GM19238 (cell line): ENCODE data around the gene CEP164.
"Not testable (repeated sequence)": the region's sequence is repeated elsewhere in the genome, so short reads cannot be mapped to it uniquely, and the experiment has no call there.

Source experiments
- DNase-seq: peaks from one replicate; pipeline ENCODE4 v3.0.0; 2011; ENCODE audit warnings: low spot score; ENCODE audit not compliant: insufficient read length

Gene CEP164

DNA sequence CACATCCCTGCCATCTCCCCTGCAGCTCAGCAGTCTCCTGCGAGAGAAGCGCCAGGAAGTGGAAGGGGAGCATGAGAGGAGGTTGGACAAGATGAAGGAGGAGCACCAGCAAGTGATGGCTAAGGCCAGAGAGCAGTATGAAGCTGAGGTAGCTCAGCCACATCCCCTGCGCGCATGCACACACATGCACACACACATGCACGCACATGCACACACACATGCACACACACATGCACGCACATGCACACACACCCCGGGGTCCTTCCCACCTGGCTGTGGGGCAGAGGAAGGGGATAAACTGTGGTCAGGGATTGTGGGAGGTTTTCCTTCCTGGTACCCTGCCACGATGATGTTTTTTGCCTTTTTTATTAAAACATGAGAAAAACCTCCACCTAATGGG is 65.3 kb downstream of the CEP164 start:
- no peak for DNase-seq

DNA sequence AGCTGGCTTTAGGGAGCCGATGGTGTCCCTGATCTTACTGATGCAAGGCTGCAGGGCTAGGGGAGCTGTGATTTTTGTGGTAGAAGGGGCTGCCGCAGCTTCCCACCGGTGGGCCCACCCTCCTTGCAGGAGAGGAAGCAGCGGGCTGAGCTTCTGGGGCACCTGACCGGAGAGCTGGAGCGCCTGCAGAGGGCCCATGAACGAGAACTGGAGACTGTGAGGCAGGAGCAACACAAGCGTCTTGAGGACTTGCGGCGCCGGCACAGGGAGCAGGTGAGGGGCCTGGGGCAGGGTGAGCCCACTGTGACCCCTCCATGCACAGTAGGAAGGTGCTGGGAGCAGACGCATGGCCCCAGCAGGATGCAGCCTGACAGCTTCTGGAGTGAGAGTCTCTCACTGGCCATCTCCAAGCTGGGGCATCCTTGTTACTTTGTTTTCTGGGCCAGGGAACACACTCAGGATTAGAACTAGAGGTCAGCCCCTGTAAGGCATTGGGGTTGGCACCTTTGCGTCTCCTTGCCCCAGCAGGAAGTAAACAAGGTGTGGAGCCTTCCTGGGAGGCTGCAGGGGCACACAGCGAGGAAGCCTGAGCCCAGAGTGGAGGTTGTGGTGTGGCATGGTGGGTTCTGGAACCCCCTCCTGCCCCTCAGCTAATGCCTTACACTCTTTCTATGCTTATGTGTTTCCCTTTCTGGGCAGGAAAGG is 66.7 kb downstream of the CEP164 start:
- DNase-seq = no peak

DNA sequence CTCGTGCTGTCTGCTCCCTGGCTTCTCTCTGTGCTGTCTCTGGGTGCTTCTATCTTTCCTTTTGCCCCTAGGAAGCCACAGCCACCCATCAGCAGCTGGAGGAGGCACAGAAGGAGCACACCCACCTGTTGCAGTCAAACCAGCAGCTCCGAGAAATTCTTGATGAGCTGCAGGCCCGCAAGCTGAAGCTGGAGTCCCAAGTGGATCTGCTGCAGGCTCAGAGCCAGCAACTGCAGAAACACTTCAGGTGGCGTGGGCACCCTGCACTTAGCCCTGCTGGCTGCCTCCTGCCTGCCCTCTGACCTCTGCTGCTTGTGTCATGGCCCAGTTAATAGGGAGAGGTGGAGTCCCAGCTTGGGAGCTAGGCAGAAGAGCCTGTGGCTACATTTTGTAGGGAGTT is 67.8 kb downstream of the CEP164 start:
- no peak for DNase-seq

DNA sequence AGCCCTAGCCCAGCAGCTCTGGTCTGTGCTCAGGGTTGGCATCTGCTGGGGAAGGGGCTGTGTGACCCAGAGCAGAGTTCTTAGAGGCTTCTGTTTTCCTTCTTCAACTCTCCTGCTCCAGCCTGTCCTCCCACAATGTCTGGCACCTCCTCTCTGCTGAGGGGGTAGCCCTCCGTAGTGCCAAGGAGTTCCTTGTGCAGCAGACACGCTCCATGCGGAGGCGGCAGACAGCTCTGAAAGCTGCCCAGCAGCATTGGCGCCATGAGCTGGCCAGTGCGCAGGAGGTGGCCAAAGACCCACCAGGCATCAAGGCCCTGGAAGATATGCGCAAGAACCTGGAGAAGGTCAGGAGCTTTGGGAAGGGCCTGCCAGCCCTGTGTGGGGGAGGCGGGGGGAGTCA is 69.3 kb downstream of the CEP164 start:
- DNase-seq = no peak

DNA sequence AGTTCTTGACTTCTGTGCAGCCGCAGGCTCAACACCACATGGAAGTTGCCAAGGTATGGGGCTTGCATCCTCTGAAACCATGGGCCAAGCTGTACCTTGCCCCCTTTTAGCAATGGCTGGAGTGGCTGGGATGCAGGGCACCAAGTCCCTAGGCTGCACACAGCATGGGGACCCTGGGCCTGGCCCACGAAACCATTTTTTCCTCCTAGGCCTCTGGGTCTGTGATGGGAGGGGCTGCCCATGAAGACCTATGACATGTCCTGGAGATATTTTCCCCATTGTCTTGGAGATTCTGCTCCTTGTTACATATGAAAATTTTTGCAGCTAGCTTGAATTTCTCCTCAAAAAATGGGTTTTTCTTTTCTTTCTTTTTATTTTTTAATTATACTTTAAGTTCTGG is 71.0 kb downstream of the CEP164 start:
- DNase-seq = not testable (repeated sequence)

DNA sequence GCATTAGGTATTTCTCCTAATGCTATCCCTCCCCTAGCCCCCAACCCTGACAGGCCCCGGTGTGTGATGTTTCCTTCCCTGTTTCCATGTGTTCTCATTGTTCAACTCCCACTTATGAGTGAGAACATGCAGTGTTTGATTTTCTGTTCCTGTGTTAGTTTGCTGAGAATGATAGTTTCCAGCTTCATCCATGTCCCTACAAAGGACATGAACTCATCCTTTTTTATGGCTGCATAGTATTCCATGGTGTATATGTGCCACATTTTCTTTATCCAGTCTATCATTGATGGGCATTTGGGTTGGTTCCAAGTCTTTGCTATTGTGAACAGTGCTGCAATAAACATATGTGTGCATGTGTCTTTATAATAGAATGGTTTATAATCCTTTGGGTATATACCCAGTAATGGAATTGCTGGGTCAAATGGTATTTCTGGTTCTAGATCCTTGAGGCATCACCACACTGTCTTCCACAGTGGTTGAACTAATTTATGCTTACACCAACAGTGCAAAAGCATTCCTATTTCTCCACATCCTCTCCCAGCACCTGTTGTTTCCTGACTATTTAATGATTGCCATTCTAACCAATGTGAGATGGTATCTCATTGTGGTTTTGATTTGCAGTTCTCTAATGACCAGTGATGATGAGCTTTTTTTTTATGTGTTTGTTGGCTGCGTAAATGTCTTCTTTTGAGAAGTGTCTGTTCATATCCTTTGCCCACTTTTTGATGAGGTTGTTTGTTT is 71.6 kb downstream of the CEP164 start:
- not testable (repeated sequence) for DNase-seq

DNA sequence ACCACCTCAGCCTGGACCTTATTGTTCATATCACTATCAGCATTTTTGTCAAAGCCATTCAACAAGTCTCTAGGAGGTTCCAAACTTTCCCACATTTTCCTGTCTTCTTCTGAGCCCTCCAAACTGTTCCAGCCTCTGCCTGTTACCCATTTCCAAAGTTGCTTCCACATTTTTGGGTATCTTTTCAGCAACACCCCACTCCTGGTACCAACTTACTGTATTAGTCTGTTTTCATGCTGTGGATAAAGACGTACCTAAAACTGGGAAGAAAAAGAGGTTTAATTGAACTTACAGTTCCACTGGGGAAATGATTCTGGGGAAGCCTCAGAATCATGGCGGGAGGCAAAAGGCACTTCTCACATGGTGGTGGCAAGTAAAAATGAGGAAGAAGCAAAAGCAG is 78.2 kb downstream of the CEP164 start:
- DNase-seq = not testable (repeated sequence)

DNA sequence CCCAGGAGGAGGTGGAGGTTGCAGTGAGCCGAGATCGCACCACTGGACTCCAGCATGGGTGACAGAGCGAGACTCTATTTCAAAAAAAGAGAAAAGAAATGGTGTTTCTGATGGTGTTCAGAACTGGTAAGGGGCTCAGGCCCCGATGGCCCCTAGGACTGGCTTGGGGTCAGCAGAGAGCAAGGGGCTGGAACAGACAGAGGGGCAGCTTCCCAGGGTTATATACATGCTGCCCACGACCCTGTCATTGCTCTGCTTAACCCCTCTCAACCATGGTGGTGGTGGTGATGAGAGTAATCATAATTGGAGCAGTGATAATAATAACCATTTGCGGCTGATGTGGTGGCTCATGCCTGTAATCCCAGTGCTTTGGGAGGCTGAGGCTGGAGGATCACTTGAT is 79.4 kb downstream of the CEP164 start:
- DNase-seq = no peak

DNA sequence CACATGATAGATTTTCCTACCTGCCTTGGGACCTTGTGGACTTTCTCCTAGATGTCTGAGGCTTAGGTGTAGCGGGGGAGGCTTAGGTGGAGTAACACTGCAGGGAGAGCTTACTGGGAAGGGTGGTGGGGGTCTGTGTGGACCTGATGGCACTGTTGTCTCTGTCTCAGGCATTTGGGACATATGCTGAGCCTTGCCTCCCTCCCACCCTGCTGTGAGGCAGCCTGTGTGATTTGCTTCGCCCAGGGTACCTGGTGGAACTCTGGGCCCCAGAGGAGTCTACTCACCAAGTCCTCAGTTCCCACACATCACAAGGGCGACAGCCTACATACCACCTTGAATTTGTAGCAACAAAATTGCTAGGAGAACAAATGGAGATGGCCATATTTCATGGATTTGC is 80.7 kb downstream of the CEP164 start:
- no peak for DNase-seq

DNA sequence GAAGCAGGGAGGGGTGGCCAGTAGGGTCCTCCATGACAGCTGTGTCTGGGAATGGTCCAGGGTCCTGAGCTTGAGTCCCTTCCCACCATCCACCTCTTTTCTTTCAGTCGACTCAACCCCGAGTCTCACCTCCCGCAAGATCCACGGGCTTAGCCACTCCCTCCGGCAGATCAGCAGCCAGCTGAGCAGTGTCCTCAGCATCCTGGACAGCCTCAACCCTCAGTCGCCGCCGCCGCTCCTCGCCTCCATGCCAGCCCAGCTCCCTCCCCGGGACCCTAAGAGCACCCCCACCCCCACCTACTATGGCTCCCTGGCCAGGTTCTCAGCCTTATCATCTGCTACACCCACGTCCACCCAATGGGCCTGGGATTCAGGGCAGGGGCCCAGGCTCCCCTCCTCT is 81.9 kb downstream of the CEP164 start:
- DNase-seq = no peak

DNA sequence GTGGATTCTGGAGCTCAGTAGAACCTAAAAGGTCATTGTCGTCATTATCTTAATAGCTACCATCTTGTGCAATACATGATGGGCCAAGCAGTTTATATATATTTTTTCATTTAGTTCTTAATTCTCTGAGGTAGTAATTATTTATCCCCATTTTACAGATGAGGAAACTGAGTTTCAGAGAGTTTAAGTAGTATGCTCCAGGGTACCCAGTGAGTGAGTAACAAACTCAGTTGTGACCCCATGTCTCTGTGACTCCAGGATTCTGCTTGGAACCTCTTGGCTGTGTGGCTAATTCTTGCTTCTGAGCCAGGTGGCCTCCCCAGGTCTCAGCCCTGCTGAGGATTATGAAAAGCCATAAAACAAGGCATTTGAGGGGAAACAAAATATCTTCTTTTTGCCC is 82.6 kb downstream of the CEP164 start:
- no peak for DNase-seq

DNA sequence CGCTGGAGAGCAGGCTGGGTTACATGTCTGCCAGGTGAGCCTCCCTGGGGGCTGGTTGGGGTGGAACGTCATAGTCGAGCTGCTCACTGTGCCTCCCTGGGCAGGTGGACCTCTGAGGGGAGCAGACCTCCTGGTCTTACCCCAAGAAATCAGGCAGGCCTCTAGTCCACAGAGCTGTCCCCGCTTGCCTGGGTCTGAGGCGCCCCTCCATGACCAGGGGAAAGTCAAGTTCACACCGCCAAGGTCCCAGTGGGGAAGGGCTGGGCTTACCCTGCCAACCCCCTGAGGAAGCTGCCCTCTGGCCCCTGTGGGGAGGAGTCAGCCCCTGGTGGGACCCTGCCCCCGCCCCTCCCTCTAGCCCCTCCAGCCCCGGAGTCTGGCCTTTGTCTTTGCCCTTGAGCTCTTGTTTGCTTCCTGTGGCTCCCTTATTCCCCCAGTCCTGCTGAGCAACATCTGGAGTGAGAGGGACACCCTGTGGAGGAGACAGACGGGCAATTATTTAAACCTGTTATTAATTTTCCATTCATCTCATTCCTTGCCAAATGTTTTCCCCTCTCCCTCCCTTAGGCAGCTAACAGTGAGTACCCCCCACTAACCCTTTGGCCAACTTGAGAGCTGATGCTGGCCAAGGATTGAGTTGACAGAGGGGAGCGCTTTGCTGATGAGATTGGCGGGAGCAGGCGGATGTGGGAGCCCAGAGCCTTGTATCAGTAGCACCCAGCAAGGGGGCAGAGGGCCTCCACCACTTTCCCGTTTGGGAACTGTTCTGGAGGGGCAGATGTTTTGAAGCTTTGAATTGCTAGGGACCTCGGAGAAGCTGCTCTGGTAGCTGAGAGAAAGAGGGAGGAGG is 83.4 kb downstream of the CEP164 start:
- no peak for DNase-seq

DNA sequence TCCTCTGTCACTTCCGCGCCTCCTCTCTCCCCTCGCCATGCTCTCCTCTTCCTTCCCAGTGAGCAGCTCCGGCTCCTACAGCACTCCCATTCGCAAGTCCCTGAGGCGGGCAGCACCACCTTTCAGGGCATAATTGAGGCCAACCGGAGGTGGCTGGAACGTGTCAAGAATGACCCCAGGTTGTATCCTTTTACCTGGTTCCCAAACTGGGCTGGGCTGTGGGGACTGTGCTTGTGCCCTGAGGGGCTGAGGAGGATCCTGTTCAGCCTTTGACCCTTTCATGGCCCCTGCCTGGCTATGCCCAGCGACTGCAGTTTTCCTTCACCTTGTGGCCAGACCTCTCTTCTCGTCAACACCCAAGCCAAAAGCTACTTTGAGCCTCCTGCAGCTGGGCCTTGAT is 84.1 kb downstream of the CEP164 start:
- no peak for DNase-seq

DNA sequence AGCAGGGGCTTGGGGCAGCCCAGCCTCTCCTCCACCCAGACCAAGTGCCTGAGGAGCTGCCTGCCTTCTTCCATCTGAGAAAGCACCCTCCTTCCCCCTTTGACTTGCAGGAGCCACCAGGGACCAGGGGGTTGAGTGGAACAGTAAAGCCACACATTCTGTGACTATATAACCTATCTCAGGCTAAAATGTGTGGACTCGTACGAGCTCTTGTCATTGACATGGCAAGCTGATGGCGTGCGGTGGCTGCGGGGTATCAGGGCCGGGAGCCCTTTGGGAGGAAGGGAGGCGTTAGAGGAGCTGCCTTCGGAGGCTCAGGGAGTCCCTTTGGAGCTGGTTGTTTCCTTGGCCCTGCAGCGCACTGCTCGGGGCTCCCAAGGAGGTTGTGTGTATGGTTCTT is 84.5 kb downstream of the CEP164 start:
- no peak for DNase-seq

DNA sequence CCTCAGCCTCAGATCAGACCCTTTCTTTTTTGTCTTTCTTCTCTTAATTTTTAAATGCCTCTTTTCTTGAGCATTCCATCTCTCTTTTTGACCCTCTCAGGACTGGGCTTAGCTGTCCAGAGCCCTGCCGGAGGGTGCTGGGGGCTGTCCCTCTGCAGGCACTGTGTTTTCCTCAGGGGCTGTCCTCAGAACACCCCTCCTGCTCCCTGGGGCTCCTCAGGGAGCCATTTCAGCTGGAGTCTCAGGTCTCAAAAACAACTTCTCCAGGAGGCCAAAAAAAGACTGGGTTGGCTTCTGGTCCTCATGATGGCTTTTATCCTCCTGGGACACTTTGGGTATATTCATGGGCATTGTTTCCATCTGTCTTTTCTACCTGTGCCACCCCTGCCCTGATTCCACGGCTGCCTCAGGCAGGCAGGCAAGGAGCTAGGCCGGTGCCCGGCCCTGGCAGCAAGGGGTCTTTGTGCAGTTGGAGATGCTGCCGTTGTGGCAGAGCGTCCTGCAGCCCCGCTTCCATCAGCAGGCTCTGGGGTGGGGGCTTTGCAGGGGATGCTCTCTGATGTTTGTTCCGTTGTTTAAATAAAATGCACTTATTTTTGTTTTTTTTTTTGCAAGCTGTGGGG is 85.1 kb downstream of the CEP164 start:
- DNase-seq = no peak

DNA sequence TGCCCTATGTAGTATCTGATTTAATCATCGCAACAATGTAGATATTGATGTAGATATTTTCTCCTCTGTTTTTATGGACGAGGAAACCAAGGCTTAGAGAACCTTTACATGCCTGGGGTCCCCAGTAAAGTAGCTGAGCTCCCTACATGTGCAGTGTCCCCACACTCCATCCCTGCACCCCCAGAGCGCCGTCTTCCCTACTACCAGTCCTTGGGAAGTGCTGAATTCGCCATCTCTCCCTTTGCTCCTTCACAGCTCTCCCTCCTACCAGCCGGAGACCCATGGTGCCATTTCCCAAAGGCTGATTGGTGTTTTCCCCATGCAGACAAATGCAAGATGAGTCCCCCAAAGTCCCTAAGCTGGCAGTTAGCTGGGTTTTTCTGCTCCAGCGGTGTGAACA is 86.0 kb downstream of the CEP164 start:
- DNase-seq = no peak

DNA sequence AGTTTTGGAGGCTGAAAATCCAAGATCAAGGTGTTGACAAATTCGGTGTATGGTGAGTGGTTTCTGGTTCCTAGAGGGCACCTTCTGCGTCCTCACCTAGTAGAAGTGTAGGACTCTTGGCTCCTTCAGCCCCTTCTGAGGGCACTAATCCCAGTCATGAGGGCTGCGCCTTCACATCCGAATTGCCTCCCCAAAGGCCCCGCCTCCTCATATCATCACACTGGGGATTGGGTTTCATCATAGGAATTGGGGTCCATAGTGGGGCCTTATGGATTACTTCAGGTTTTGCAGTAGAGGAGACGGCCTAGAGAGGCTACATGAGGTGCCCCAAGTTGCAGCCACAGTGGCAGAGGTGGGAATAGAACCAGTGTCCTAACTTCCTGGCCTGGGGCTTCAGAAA is 87.1 kb downstream of the CEP164 start:
- no peak for DNase-seq

DNA sequence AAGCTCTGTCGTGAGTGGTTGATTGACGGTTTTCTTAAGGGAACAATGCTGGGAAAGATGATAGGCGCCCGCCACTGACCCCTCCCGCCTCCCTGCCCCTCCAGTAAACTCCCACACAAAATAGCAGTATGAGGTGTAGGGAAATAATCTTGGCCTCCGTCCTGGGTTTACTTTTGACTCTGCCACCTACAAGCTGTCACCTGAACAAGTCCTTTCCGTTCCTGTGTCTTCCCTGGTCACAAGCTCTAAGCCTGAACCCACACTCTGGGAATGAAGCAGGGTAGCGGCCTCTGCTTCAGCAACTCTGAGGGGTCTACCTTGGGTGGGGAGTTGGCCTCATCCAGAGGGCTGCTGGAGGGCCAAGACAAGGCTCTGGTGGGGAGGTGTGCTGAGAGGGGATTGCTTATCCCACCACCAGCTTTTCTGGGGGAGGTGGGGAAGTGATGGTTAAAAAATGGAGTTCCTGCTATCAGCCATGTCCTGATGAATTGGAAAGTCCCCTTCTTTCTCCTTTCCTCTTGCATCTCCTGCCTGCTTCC is 87.8 kb downstream of the CEP164 start:
- no peak for DNase-seq

DNA sequence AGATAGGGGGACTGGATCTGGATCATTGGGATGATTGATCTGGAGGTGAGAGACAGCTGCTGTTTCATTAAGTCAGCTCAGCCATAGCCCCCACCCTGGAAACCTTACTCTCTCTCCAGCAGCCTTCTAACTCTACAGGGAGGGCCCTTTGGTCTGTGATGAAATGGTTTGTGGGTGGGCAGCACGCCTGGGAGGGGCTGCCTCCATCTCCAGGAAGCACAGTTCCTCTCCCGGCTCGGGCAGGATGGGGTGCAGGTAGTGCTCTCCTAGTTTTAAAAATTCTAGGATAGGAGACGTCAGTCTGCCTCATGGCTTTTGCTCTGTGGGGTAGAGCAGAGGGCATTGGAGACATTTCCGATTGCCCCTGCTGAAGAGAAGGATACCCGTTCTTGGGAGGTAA is 89.7 kb downstream of the CEP164 start:
- DNase-seq = no peak

DNA sequence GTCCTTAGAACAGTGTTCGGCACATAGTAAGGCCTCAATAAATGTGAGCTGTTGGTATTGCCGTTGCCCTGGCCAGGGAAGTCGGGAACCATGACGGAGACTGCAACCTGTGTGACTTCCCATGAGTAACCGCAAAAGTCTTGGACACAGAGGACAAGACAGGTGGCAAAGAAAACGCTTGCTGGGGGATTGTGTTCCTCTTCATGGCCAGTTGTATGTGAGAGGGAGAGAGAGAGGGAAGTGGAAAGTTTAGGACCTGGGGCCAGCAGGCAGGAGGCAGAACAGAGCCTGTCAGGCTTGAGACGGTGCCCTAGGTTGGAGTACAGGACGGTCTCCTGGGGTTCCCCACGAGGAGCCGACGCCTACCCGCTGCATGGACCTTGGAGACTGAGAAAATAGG is 90.2 kb downstream of the CEP164 start:
- DNase-seq = no peak

DNA sequence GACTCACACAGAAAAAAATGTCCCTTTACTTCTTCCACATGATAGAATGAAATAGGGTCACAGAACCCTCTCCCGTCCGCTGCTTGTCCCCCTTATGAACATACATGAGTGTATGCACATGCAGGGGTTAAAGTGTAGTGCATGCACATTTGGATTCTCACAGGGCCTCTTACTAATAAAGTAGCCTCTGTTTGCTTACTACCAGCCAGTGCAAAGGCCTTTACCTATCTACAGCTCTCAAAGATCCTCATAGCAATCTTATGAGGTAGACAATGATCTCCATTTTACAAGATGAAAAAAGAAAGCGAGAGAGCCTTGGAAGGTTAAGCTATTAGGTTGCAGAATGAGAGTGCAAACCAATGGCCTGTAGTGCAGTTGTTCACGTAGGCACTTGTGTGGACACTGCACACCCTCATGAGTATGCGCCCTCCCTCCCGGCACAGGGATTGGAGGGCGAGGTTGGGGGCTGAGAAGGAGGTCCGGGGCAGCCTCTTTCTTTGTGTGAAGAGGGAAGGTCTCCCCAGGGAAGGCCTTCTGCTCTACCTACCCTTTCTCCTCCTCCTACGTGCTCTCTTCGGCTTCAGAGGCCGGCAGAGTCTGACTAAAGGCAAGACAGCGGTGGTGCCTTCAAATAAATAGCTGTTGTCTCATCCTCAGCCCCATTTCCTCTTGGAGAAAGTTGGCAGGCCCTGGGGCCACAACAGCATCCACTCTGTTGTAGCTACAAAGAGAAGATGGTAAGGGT is 91.3 kb downstream of the CEP164 start:
- no peak for DNase-seq
